PC-9 (cell line): ENCODE data around the gene KANK2. TPM values are rescaled to one million over a fixed set of nuclear protein-coding genes. Genes with fewer than 3 reads are reported as not detected.
"Not testable (repeated sequence)": the region's sequence is repeated elsewhere in the genome, so short reads cannot be mapped to it uniquely, and the experiment has no call there.

Source experiments
- BruUV-seq: library from RNA; stranded (reverse); fragments of 400-500 nt; replicated peaks from 2 replicates; lab custom pipeline; 2021; lab: Mats Ljungman, UMichigan
- CTCF ChIA-PET: fragments of 300-600 bp; sonication (Branson Sonifier 250); formaldehyde crosslinking; loops from one replicate; lab custom pipeline; 2022; ENCODE audit warnings: antibody characterized with exemption; lab: Charles Lee
- POLR2A ChIA-PET: fragments of 300-600 bp; sonication (Branson Sonifier 250); formaldehyde crosslinking; loops from one replicate; lab custom pipeline; 2022; ENCODE audit warnings: antibody characterized with exemption; ENCODE audit not compliant: unreplicated experiment; lab: Charles Lee
- DNase-seq, 2 experiments: peaks; one replicate each; pipeline versions ENCODE4 v3.0.0 to v3.0.0-alpha.2; 2015 to 2022; ENCODE audit warnings: mixed read lengths in 1 of 2
- H2AFZ ChIP-seq: fragments of 200-600 bp; sonication (generic); 2 replicates; pipeline ENCODE4 v1.8.1; 2017; ENCODE audit warnings: antibody characterized with exemption
- H3F3A ChIP-seq: fragments of 200-600 bp; sonication (generic); 2 replicates; pipeline ENCODE4 v1.8.1; 2017; ENCODE audit warnings: antibody characterized with exemption, mild to moderate bottlenecking, low read depth; ENCODE audit not compliant: insufficient read depth
- H3K27ac ChIP-seq: fragments of 200-600 bp; sonication (generic); 2 replicates; pipeline ENCODE4 v1.6.1; 2016; ENCODE audit warnings: mixed run types
- H3K27me3 ChIP-seq: fragments of 200-600 bp; sonication (generic); 2 replicates; pipeline ENCODE4 v1.6.1; 2016; ENCODE audit warnings: low read depth, mixed run types; ENCODE audit not compliant: insufficient read depth
- H3K36me3 ChIP-seq: fragments of 200-600 bp; sonication (generic); 2 replicates; pipeline ENCODE4 v1.6.1; 2016; ENCODE audit warnings: low read depth, mixed run types
- H3K4me1 ChIP-seq: fragments of 200-600 bp; sonication (generic); replicated peaks from 2 replicates; pipeline ENCODE4 v1.6.1; 2016; ENCODE audit warnings: mixed run types; ENCODE audit not compliant: insufficient read depth
- H3K4me2 ChIP-seq: fragments of 200-600 bp; sonication (generic); 2 replicates; pipeline ENCODE4 v1.6.1; 2017; ENCODE audit warnings: mixed run types
- H3K4me3 ChIP-seq: fragments of 200-600 bp; sonication (generic); 2 replicates; pipeline ENCODE4 v1.6.1; 2016; ENCODE audit warnings: mixed run types
- H3K79me2 ChIP-seq: fragments of 200-600 bp; sonication (generic); 2 replicates; pipeline ENCODE4 v1.6.1; 2017; ENCODE audit warnings: low read depth, mixed run types
- H3K9me2 ChIP-seq: fragments of 200-600 bp; sonication (generic); 2 replicates; pipeline ENCODE4 v1.8.1; 2017; ENCODE audit warnings: mild to moderate bottlenecking; ENCODE audit not compliant: insufficient read depth
- H3K9me3 ChIP-seq: fragments of 200-600 bp; sonication (generic); 2 replicates; pipeline ENCODE4 v1.8.1; 2016; ENCODE audit warnings: low read depth; ENCODE audit not compliant: insufficient read depth
- H4K20me1 ChIP-seq: fragments of 200-600 bp; sonication (generic); 2 replicates; pipeline ENCODE4 v1.8.1; 2017; ENCODE audit not compliant: insufficient read depth
- EZH2 ChIP-seq: fragments of 200-600 bp; sonication (generic); IDR thresholded peaks from 2 replicates; pipeline ENCODE4 v1.8.0; 2017; ENCODE audit warnings: antibody characterized with exemption, low read depth
- intact Hi-C: fragments of 100-400 bp; cut with micrococcal nuclease; formaldehyde crosslinking; loops from one replicate; pipeline ENCODE4 v1.10.0; 2022; ENCODE audit not compliant: unreplicated experiment
- total RNA-seq: library from RNA; stranded (reverse); gene quantifications from 2 replicates; pipeline ENCODE4 v1.2.3, GENCODE V29; 2021
- TF ChIP-seq, protein P1 (sequence below): fragments of 200-600 bp; sonication (generic); conservative IDR thresholded peaks from 2 replicates; pipeline ENCODE4 v1.6.1; 2017; ENCODE audit warnings: mixed run types, antibody characterized with exemption, mild to moderate bottlenecking, moderate library complexity

Gene KANK2
- total RNA-seq, 1 experiment from 2014 or later = 32.9 TPM

DNA sequence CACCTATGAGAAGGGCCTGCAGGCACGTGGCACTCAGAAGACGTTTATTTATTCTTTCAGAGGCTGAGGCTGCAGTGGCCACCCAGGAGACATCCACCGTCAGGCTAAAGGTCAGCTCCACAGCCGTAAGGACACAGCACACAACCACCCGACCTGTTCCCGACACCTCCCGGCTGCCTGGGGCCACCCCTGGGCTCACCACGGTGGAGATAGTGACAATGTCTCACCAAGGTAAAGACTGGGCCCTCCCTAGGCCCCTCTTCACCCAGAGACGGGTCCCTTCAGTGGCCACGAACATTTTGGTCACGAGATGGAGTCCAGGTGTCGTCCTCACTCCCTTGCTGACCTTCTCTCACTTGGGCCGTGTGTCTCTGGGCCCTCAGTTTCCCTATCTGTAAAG is 74.2 kb downstream of the KANK2 start:
- DNase-seq = no peak
- Histone ChIP-seq H3K4me2 (no peak overlapping the region), H2AFZ (no peak overlapping the region), H3K27me3 (no peaks in the 10 kb centered on the region), H3K9me2 (no peaks in the 10 kb centered on the region), H3K36me3 (peaks cover 65% of the 10 kb centered on the region), H3K27ac (no peak overlapping the region), H3K79me2 (peaks cover 19% of the 10 kb centered on the region; the same call in 1 of the 2 replicates), H3K9me3 (no peaks in the 10 kb centered on the region), H3K4me1 (no peaks in the 10 kb centered on the region), H3F3A (peaks cover 96% of the 10 kb centered on the region), H4K20me1 (peaks cover 68% of the 10 kb centered on the region), H3K4me3 (no peak overlapping the region)
- TF ChIP-seq EZH2 = no peak
- TF ChIP-seq, protein P1, sequence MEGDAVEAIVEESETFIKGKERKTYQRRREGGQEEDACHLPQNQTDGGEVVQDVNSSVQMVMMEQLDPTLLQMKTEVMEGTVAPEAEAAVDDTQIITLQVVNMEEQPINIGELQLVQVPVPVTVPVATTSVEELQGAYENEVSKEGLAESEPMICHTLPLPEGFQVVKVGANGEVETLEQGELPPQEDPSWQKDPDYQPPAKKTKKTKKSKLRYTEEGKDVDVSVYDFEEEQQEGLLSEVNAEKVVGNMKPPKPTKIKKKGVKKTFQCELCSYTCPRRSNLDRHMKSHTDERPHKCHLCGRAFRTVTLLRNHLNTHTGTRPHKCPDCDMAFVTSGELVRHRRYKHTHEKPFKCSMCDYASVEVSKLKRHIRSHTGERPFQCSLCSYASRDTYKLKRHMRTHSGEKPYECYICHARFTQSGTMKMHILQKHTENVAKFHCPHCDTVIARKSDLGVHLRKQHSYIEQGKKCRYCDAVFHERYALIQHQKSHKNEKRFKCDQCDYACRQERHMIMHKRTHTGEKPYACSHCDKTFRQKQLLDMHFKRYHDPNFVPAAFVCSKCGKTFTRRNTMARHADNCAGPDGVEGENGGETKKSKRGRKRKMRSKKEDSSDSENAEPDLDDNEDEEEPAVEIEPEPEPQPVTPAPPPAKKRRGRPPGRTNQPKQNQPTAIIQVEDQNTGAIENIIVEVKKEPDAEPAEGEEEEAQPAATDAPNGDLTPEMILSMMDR = no peak
- ChIA-PET POLR2A (no interaction called here), CTCF (no interaction called here)
- no TSS peak for BruUV-seq
- intact Hi-C loops = no loop called here

DNA sequence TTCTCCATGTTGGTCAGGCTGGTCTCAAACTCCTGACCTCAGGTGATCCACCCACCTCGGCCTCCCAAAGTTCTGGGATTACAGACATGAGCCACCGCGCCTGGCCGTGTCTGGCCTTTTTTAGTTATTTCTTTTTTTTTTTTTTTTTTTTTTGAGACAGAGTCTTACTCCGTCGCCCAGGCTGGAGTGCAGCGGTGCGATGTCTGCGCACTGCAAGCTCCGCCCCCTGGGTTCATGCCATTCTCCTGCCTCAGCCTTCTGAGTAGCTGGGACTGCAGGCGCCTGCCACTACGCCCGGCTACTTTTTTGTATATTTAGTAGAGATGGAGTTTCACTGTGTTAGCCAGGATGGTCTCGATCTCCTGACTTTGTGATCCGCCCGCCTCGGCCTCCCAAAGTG is 75.4 kb downstream of the KANK2 start:
- peaks cover 66% of the 10 kb centered on the region for H3K36me3 ChIP-seq
- BruUV-seq, H3K4me3 ChIP-seq, DNase-seq, POLR2A ChIA-PET, CTCF ChIA-PET, H3K27ac ChIP-seq, H3K9me2 ChIP-seq, intact Hi-C loops, H3K4me2 ChIP-seq, H3K9me3 ChIP-seq, H2AFZ ChIP-seq, H3K4me1 ChIP-seq, H3K27me3 ChIP-seq: not testable (repeated sequence)
- H3F3A ChIP-seq = peaks cover 96% of the 10 kb centered on the region
- H4K20me1 ChIP-seq = peaks cover 65% of the 10 kb centered on the region
- H3K79me2 ChIP-seq = peaks cover 12% of the 10 kb centered on the region; the same call in 1 of the 2 replicates

DNA sequence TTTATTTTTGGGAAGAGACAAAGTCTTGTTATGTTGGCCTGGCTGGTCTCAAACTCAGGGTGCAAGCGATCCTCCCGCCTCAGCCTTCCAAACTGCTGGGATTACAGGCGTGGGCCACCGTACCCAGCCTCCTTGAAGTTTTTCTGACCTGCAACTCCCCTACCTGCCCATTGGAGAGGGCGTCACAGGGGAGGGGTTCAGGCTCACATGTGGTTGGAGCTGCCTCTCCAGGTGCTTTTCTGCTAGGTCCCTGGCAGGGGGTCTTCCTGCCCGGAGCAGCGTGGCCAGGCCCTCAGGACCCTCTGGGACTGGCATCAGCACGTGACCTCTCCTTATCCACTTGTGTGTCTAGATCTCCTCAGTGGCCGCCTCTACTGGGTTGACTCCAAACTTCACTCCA is 80.8 kb downstream of the KANK2 start:
- intact Hi-C loops = no loop called here
- no peaks in the 10 kb centered on the region for H3K9me2 ChIP-seq
- H3K4me3 ChIP-seq = no peak overlapping the region
- peaks cover 89% of the 10 kb centered on the region for H3F3A ChIP-seq
- H3K79me2 ChIP-seq = peaks cover 42% of the 10 kb centered on the region; the same call in 1 of the 2 replicates
- H3K36me3 ChIP-seq = peaks cover 80% of the 10 kb centered on the region
- no peaks in the 10 kb centered on the region for H3K27me3 ChIP-seq
- no peak for DNase-seq
- H2AFZ ChIP-seq = no peak overlapping the region
- POLR2A ChIA-PET = no interaction called here
- BruUV-seq = no TSS peak
- no peak overlapping the region for H3K4me2 ChIP-seq
- H4K20me1 ChIP-seq = peaks cover 84% of the 10 kb centered on the region
- no peak overlapping the region for H3K27ac ChIP-seq
- CTCF ChIA-PET = no interaction called here
- TF ChIP-seq, protein P1 = no peak
- TF ChIP-seq EZH2 = no peak
- no peaks in the 10 kb centered on the region for H3K4me1 ChIP-seq
- no peaks in the 10 kb centered on the region for H3K9me3 ChIP-seq

DNA sequence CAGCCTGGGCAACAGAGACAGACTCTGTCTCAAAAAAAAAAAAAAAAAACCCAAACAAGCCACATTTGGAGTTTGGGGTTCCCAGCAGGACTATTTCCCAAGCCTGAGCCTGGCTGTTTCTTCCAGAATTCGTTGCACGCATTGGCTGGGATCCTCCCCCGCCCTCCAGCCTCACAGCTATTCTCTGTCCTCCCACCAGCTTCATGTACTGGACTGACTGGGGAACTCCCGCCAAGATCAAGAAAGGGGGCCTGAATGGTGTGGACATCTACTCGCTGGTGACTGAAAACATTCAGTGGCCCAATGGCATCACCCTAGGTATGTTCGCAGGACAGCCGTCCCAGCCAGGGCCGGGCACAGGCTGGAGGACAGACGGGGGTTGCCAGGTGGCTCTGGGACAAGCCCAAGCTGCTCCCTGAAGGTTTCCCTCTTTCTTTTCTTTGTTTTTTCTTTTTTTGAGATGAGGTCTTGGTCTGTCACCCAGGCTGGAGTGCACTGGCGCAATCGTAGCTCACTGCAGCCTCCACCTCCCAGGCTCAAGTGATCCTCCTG is 81.4 kb downstream of the KANK2 start:
- H3K79me2 ChIP-seq = peaks cover 43% of the 10 kb centered on the region; the same call in 1 of the 2 replicates
- H3K9me3 ChIP-seq = no peaks in the 10 kb centered on the region
- no peak for DNase-seq
- no peaks in the 10 kb centered on the region for H3K27me3 ChIP-seq
- intact Hi-C loops = no loop called here
- H4K20me1 ChIP-seq = peaks cover 84% of the 10 kb centered on the region
- TF ChIP-seq EZH2 = no peak
- TF ChIP-seq, protein P1 = no peak
- H3F3A ChIP-seq = peaks cover 89% of the 10 kb centered on the region
- H3K4me3 ChIP-seq = no peak overlapping the region
- H3K4me2 ChIP-seq = no peak overlapping the region
- no TSS peak for BruUV-seq
- H3K4me1 ChIP-seq = no peaks in the 10 kb centered on the region
- ChIA-PET POLR2A (no interaction called here), CTCF (no interaction called here)
- no peak overlapping the region for H2AFZ ChIP-seq
- H3K27ac ChIP-seq = no peak overlapping the region
- H3K36me3 ChIP-seq = peaks cover 82% of the 10 kb centered on the region
- no peaks in the 10 kb centered on the region for H3K9me2 ChIP-seq
